ENCODE data around the gene PRDM1.

The PRDM1 gene

GRCh38 chr6:106138151-106138550 lies 52.0 kb downstream of the PRDM1 start:
- no peak overlapping the region for H3K27ac ChIP-seq
- CTCF ChIA-PET: no interaction called here
- no peak for TF ChIP-seq CTCF (conservative IDR thresholded peaks at IDR 0.05; ENCODE audit: low read depth)
- no peak for DNase-seq (ENCODE audit: low spot score)
- POLR2A ChIA-PET (ENCODE audit: low non-redundant PET): no interaction called here

GRCh38 chr6:106141441-106142237 lies 55.5 kb downstream of the PRDM1 start:
- POLR2A ChIA-PET (ENCODE audit: low non-redundant PET): no interaction called here
- DNase-seq (ENCODE audit: low spot score): no peak

GRCh38 chr6:106142876-106143431 lies 56.8 kb downstream of the PRDM1 start:
- CTCF ChIA-PET: no interaction called here

More at GRCh38 chr6:106141441-106142237, 55.5 kb downstream of the PRDM1 start:
- H3K27ac ChIP-seq: no peak overlapping the region
- CTCF ChIA-PET: interaction anchor here (0.6 to 1.2 kb wide), 2 partner anchors 52 to 697 kb away, joined by 3 read pairs; no protein-coding TSS in a partner anchor
- no peak for TF ChIP-seq CTCF (conservative IDR thresholded peaks at IDR 0.05; ENCODE audit: low read depth)

DNA sequence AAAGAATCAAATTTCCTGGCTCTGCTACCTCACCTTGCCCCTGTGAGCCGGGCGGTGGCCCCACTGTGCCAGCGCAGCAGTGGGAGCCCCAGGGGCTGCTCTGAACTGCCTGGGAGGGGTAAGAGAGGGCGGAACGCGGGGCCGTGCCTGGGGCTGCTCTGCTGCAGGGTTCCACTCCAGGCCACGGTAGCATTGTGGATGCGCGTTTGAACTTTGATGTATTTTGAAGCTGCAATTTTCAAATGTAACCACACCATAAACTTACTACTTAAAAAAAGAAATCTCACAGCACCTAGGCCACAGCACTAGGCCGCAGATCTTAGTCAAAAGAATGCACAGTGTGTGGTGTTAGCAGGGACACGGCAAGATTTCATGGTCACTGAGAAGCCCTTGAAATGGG lies 57.5 kb downstream of the PRDM1 start:
- POLR2A ChIA-PET (ENCODE audit: low non-redundant PET): no interaction called here
- no peak for TF ChIP-seq CTCF (conservative IDR thresholded peaks at IDR 0.05; ENCODE audit: low read depth)
- H3K27ac ChIP-seq: no peak overlapping the region
- CTCF ChIA-PET: interaction anchor here (0.6 kb wide), 1 partner anchor 38 kb away, joined by 3 read pairs; no protein-coding TSS in a partner anchor
- no peak for DNase-seq (ENCODE audit: low spot score)

More at GRCh38 chr6:106142876-106143431, 56.8 kb downstream of the PRDM1 start:
- POLR2A ChIA-PET (ENCODE audit: low non-redundant PET): no interaction called here
- no peak overlapping the region for H3K27ac ChIP-seq
- TF ChIP-seq CTCF (conservative IDR thresholded peaks at IDR 0.05; ENCODE audit: low read depth): no peak
- DNase-seq (ENCODE audit: low spot score): no peak

DNA sequence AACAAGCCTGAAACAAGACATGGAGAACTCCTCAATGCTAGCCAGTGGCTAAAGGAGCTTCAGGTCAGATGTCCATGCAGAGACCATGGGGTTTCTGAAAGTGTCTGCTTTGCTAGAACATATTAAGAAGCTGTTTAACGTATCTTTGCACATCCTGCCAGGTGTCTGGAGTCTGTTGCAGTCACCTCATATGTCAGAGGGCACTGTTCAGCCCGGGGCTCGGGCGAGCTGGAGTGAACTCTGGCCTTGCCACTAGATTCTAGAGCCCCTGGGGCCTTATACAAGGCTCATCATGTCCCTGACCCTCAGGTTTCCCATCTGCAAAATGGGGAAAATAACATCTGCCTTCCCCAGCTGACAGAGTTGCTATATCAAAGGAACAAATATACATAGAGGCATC lies 59.0 kb downstream of the PRDM1 start:
- CTCF ChIA-PET: interaction anchor here (0.6 kb wide), 1 partner anchor 29 kb away, joined by 3 read pairs; no protein-coding TSS in a partner anchor
- no peak for DNase-seq (ENCODE audit: low spot score)
- H3K27ac ChIP-seq: no peak overlapping the region
- no peak for TF ChIP-seq CTCF (conservative IDR thresholded peaks at IDR 0.05; ENCODE audit: low read depth)
- POLR2A ChIA-PET (ENCODE audit: low non-redundant PET): no interaction called here

DNA sequence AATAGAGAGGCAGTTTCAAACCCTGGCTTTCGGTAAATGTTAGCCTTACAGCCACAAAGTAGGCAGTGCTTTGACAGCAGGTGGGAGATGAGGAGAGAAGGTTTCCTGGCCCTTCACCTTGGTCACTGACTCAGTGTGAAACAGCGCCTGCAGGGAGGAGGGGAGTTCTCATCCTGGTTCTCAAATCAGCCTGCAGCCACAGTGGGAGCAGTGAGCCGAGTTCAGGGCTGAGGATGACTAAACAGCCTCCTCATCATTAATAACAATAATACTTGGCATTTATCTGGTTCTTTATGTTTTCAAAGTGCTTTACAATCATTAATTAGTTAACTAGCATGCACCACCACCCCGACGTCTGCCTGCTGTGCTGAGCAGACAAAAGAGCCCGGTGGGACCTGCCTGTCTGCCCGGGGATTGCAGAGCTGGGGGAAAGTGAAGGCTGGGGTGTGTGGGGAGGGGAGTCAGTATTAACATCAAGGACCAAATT lies 59.6 kb downstream of the PRDM1 start:
- POLR2A ChIA-PET (ENCODE audit: low non-redundant PET): no interaction called here
- no peak for DNase-seq (ENCODE audit: low spot score)
- no peak overlapping the region for H3K27ac ChIP-seq
- CTCF ChIA-PET: interaction anchor here (0.9 kb wide), 1 partner anchor 46 kb away, joined by 3 read pairs; no protein-coding TSS in a partner anchor
- TF ChIP-seq CTCF (conservative IDR thresholded peaks at IDR 0.05; ENCODE audit: low read depth): no peak

Data from RWPE1 (cell line).